Adipocyte (in vitro differentiated cells): ENCODE data around the gene NCR3LG1.

Source experiments
- DNase-seq: peaks from one replicate; pipeline ENCODE4 v3.0.0-alpha.2; 2015; ENCODE audit warnings: low read depth
- H3K27me3 ChIP-seq: replicated peaks from 2 replicates; pipeline ENCODE4 v1.7.0; 2013; ENCODE audit warnings: mild to moderate bottlenecking, low read length, moderate library complexity; ENCODE audit not compliant: control insufficient read depth, insufficient read depth
- H3K36me3 ChIP-seq: 2 replicates; pipeline ENCODE4 v1.7.0; 2013; ENCODE audit warnings: low read length, mild to moderate bottlenecking, moderate library complexity; ENCODE audit not compliant: control insufficient read depth, insufficient read depth, severe bottlenecking
- H3K4me1 ChIP-seq: 2 replicates; pipeline ENCODE4 v1.7.0; 2013; ENCODE audit warnings: mild to moderate bottlenecking, low read length, moderate library complexity; ENCODE audit not compliant: control insufficient read depth, insufficient read depth
- H3K4me3 ChIP-seq: 2 replicates; pipeline ENCODE4 v1.7.0; 2013; ENCODE audit warnings: mild to moderate bottlenecking, low read length, moderate library complexity
- H3K9ac ChIP-seq: 2 replicates; pipeline ENCODE4 v1.7.0; 2013; ENCODE audit warnings: mild to moderate bottlenecking, low read length, moderate library complexity
- H3K9me3 ChIP-seq: 2 replicates; pipeline ENCODE4 v1.7.0; 2013; ENCODE audit warnings: mild to moderate bottlenecking, low read length, moderate library complexity; ENCODE audit not compliant: control insufficient read depth

NCR3LG1 gene

DNA sequence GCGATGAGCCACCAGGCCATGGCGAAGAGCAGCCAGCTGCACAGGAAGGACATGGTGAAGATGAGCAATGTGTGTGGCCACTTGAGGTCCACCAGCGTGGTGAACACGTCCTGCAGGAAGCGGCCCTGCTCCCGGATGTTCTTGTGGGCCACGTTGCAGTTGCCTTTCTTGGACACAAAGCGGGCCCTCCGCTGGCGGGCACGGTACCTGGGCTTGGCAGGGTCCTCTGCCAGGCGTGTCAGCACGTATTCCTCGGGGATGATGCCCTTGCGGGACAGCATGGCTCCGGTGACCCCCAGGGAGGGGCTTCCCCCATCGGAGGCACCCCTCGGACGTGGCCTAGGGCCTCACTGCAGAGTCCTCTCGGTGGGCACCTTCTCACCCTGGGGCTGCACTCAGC lies 36.2 kb downstream of the NCR3LG1 start:
- DNase-seq = no peak
- no peak overlapping the region for H3K9ac ChIP-seq
- no peaks in the 10 kb centered on the region for H3K9me3 ChIP-seq
- H3K4me3 ChIP-seq = no peak overlapping the region
- no peaks in the 10 kb centered on the region for H3K36me3 ChIP-seq
- H3K4me1 ChIP-seq = peaks cover 1% of the 10 kb centered on the region
- H3K27me3 ChIP-seq = peaks cover 35% of the 10 kb centered on the region

DNA sequence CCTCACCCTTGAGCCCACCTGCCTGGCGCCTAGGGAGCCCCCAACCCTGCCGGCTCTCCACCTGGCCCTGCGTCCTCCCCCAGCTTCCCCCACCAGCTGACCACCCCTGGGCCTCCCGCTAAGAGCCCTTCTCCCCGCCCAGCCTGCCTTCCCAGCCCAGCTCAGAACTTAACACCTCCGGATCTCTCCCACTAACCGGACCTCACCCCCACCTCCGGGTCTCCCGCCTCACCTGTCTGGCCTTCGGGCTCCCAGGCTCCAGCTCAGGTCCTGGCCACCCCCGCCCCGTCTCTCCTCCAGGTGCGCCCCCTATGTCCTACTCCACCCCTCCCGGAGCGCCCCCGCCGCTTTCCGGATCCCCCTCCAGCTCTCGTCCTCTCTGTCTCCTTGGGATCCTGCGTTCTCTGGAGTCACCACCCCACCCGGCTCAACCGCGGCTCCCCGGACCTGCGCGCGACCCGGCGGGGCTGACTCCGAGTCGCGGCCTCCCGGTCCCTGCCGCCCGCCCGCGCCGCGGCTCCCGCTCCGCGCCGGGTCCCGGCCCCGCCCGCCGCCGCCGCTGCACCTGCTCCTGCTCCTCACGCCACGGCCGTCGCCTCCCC lies 37.1 kb downstream of the NCR3LG1 start, which contains the start of gene KCNJ11:
Gene KCNJ11 (minus strand): TSS at position 51 of the 602 bp plus-strand sequence. CDS start 568 bp downstream, outside the sequence.
- Histone ChIP-seq H3K9ac (no peak within 1 kb of the TSS), H3K4me3 (no peak within 1 kb of the TSS), H3K27me3 (peaks cover 35% of the 10 kb centered on the region), H3K9me3 (no peaks in the 10 kb centered on the region), H3K4me1 (no peaks in the 10 kb centered on the region), H3K36me3 (no peaks in the 10 kb centered on the region)
- no peak for DNase-seq

DNA sequence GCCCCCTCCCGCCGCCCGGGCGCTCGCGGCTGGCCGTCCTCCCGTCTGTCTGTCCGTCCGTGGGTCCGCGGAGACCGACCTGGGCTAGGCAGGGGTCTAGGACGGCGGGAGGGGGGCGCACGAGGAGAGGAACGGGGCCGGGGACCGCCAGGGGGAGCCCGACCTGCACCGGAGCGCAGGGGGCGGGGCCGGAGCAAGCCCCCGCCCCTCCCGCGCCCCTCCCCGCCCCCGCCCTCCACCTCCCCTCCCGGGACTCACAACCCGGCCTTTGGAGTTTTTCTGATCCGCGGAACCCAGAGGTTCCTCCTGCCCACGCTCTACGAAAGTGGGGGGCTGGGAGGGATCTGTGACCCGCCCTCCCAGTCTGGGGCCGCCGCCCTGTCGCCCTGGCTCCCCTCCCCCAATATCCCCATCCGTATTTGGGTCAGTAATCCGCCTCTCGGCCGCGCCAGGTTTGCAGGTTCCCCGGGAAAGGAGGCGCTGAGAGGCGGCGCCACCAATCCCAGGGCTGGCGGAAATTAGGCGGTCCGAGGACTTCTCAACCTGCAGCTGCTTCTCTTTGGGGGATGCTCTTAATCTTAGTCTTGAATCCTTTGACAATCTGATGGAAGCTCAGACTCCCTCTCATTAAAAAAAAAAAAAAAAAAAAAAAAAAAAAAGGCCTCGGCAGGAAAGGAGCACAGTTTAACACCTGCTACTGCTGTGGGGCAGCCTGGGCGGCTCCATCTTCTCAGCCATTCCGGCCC lies 37.8 kb downstream of the NCR3LG1 start:
- Histone ChIP-seq H3K36me3 (no peaks in the 10 kb centered on the region), H3K27me3 (peaks cover 37% of the 10 kb centered on the region), H3K9ac (no peak overlapping the region), H3K4me3 (no peak overlapping the region), H3K4me1 (no peaks in the 10 kb centered on the region), H3K9me3 (no peaks in the 10 kb centered on the region)
- DNase-seq = peak; percentile 71

DNA sequence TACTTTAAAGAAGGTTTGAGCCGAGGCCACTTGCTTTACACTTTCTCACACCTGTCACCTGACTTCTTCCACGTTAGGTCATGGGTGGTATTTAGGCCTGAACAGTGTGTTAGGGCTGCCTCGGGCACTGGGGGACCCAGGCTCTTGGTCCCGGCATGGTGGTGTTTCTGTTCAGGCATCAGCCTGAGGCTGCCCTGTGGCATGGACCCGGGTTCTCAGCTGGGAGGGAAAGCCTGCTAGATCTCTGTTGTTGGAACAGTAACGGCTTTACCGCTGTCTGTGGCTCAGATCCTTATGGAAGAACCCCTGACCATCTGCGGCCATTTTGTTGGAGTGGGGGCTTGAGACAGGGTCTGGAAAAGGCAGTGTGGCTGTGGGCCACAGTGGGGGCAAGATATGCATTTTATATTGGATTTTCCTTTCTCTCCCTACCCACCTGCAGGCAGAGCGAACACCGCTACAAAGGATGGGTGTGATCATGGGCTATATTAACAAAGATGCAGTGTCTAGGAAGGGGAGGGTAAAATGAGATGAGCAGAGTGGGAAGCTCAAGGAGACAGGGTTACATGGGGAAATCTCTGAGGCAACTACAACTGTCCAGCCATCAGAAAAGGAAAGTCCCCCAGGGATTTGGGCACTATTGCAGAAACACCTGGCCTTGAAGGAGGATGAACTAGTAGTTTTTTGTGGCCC lies 38.5 kb downstream of the NCR3LG1 start:
- H3K4me3 ChIP-seq = no peak overlapping the region
- DNase-seq = no peak
- H3K9ac ChIP-seq = no peak overlapping the region
- H3K4me1 ChIP-seq = no peaks in the 10 kb centered on the region
- H3K36me3 ChIP-seq = no peaks in the 10 kb centered on the region
- peaks cover 43% of the 10 kb centered on the region for H3K27me3 ChIP-seq
- no peaks in the 10 kb centered on the region for H3K9me3 ChIP-seq

DNA sequence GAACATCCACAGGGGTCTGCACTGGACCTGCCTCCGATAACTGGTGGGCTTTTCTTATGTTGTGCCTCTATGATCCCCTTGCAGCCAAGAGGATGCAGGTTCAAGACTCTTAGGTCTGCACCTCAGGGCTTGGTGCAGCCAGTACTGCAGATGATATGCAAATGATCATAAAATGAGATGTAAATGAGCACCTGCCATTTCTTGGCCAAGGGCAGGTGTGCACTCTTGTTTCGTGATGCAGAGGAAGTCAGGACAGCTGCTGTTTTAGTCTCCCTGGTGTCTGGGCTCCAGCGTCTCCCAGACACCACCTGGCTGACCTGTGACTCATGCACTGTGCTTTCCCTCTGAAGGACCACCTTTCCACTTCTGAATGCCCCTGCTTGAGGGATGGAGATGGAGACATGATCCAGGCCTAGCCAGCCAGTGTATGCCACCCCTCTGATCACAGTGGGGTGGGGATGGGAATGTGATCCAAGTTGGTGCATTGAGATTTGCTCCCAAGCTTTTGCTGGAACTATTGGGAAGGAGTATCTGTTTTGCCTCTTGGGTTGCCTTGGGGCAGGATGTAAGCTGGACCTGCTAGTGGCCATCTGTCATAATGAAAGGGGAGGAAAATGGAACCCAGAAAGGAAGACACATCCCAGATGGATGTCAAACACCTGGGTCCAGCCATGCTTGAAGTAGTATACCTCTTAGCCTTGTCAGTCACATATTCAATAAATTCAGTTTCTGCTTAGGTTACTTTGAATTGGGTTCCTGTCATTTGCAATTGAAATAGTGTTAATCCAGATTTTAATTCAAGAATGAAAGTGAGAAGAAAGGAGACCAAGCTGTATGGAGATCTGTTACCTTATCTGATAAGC lies 40.1 kb downstream of the NCR3LG1 start:
- Histone ChIP-seq H3K9me3 (no peaks in the 10 kb centered on the region), H3K9ac (no peak overlapping the region), H3K27me3 (peaks cover 43% of the 10 kb centered on the region), H3K4me3 (no peak overlapping the region), H3K36me3 (no peaks in the 10 kb centered on the region), H3K4me1 (no peaks in the 10 kb centered on the region)
- no peak for DNase-seq

DNA sequence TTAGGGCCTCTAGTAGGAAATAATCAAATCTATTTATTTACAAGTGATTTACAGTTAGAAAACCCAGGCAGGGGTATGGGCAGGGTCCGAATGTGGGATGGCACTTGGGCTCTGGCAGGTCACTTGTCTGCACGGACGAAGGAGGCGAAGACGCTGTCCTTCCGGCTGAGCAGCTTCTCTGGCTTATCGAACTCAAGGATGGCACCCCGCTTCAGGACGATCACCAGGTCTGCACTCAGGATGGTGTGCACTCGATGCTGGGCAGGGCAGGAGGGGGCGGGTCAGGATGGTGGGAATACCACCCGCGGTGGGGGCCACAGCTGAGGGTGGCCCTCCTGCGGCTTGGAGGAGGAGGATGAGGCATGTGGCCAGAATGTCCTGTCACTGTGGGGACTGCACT lies 41.3 kb downstream of the NCR3LG1 start:
- Histone ChIP-seq H3K27me3 (peaks cover 46% of the 10 kb centered on the region), H3K4me3 (no peak overlapping the region), H3K4me1 (no peaks in the 10 kb centered on the region), H3K36me3 (no peaks in the 10 kb centered on the region), H3K9me3 (no peaks in the 10 kb centered on the region), H3K9ac (no peak overlapping the region)
- DNase-seq = no peak

DNA sequence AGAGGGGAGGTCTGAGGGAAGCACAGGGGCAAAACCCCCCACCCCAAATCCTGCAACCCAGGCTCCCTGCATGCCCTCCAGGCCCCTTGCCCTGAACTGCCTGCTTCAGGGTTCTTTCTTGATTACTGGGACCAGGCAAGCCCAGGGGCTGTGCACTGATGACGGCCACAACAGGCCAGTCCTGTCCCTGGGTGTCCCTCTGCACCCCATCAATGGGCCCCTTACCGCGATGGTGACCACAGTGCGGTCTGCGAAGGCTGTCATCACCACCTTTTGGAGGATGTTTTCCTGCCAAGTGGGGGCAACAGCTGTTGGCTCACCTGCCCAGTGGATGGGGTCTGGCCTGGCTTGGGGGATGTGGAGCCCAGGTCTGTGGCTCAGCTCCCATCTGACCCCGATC lies 41.9 kb downstream of the NCR3LG1 start:
- no peak for DNase-seq
- no peaks in the 10 kb centered on the region for H3K36me3 ChIP-seq

DNA sequence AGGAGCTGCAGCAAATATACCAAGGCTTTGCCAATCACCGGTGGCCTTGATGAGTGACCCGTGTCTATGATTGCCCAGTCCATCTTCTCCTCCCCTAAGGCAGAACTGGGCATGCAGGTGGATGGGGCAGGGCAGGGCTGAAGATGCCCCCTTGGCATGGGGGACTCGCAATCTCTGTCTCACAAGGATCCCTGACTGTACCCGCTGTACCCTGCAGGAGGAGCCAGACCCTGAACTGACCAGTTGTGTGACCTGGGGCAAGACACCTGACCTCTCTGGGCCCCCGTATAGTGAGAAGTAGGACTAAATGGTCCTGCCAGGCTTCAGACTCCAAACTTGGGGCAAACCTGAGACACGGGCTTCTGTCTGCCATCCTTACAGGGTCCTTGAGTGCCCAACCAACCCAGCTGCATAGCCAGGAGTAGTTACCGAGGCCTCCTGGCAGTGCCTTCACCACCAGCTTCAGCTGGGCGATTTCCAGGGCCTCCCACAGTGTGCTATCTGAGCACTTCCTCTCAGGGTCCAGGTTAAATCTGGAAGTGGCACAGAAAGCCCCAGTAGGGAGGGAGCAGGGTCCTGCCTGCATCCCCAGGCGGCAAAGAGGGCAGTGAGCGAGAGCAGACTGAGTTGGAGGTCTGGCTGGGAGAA lies 43.3 kb downstream of the NCR3LG1 start:
- no peaks in the 10 kb centered on the region for H3K4me1 ChIP-seq
- peaks cover 47% of the 10 kb centered on the region for H3K27me3 ChIP-seq
- no peak overlapping the region for H3K9ac ChIP-seq
- no peaks in the 10 kb centered on the region for H3K9me3 ChIP-seq
- no peaks in the 10 kb centered on the region for H3K36me3 ChIP-seq
- H3K4me3 ChIP-seq = no peak overlapping the region
- DNase-seq = no peak

More for the DNA sequence above, 41.9 kb downstream of the NCR3LG1 start:
- Histone ChIP-seq H3K4me3 (no peak overlapping the region), H3K9me3 (no peaks in the 10 kb centered on the region), H3K4me1 (no peaks in the 10 kb centered on the region), H3K27me3 (peaks cover 48% of the 10 kb centered on the region), H3K9ac (no peak overlapping the region)

DNA sequence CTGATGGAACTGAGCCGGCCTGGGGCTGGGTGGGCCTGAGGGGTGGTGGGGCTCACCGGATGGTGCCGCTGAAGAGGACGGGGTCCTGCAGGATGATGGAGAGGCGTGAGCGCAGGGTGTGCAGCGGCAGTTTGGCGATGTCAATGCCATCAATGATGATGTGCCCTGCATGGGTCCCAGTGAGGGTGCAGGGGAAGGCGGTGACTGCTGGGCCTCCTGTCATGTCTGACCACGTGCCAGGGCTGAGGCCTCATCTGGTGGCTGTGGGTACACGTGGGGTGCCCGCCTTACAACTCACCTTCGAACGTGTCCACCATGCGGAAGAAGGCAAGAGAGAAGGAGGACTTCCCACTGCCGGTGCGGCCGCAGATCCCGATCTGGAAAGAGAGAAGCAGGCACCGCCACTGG lies 44.0 kb downstream of the NCR3LG1 start:
- no peak overlapping the region for H3K9ac ChIP-seq

DNA sequence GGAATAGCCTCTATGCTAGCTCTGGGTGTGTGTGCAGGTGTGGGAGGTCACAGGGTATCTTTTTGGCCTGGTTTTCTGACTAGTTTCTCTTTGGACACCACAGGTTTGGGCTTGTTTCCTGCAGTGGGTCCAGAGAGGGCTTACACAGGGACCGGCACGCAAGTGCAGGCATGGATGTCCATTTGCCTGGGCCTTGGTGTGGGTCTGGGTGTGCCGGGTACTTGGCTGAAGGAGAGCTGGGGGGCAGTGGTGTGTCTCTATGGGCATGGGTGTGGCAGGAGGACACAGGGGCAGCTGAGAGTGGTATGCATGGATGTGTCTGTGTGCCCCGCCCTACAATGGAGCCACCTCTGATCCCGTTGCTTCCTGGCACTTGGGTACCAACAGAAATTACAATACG lies 44.4 kb downstream of the NCR3LG1 start:
- Histone ChIP-seq H3K4me3 (no peak overlapping the region), H3K9ac (no peak overlapping the region), H3K4me1 (no peaks in the 10 kb centered on the region), H3K36me3 (no peaks in the 10 kb centered on the region), H3K27me3 (peaks cover 36% of the 10 kb centered on the region), H3K9me3 (no peaks in the 10 kb centered on the region)
- no peak for DNase-seq

More for the DNA sequence above, 44.0 kb downstream of the NCR3LG1 start:
- Histone ChIP-seq H3K9me3 (no peaks in the 10 kb centered on the region), H3K4me1 (no peaks in the 10 kb centered on the region), H3K4me3 (no peak overlapping the region), H3K36me3 (no peaks in the 10 kb centered on the region), H3K27me3 (peaks cover 40% of the 10 kb centered on the region)
- DNase-seq = no peak
